ENCODE measurements around the gene GPAT2.
A peak's percentile ranks its signal among the peaks of the same experiment; 100 is the strongest.
"Not testable (repeated sequence)": the region's sequence is repeated elsewhere in the genome, so short reads cannot be mapped to it uniquely, and the experiment has no call there.

GPAT2 gene

DNA sequence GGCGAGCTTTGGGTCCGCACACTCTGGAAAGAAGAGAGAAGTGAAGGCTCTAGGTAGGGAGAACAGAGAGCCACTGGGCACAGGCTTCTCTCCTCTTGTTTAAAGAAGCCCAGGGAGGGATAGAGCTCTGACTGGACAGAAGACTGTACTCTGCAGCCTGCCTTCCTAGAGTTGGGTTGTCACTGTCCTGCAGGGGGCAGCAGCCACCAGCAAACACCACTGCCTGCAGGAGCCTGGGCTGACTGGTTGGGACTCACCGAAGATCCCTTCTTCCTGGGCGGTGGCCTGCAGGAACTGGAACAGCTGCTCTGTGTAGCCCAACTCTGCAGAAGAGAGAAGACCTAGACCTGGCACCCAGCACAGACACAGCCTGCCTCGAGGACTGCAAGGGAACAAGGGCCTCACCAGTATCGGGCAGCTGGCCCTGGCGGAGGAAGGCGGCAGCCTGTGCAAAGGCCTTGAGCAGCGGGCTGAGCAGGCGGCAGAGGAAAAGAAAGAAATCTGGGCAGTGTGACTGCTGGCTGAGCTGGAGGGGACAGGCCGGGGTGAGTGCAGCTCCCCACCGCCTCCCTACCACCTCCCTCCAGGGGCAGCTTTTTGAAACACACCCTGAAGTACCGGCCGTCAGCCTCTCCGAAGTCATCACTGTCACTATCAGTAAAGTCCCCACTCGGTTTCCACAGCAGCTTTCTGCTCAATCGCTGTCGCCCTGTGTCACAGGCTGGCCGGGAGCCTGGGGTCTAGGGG is 11.8 kb downstream of the GPAT2 start:
- DNase-seq: peak; percentile 49

DNA sequence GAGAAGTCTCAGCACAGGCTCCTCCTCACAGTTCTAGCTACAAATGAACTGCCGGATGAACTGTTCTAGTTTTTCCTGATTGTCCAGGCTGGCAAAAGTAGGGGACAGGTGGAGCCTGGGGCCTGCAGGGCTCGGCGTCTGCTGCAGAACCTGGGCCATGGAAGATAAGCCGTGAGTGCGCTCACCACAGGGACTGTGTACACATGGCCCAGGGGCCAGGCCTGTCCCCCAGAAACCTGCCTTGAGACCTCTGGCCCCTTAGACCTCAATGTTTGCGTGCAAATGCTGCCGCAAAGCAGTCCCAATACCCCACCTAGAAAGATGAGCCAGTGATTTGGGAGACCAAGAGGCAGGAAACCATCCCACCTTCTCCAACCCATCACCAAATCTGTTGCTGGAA is 12.6 kb downstream of the GPAT2 start:
- not testable (repeated sequence) for DNase-seq

DNA sequence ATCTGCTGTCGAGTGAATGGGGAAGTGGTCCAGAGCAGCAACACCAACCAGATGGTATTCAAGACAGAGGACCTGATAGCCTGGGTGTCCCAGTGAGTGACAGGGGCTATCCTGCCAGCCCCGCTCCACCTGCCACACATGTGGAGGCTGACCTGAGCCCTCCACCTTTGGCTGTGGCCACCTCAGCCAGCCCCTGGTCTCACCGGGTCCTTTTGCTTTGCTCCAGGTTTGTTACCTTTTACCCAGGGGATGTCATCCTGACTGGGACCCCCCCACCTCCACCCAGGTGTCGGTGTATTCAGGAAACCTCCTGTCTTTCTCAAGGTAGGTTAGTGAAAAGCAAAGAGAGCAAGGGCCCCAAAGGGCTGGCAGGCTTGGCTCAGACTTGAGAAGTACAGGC is 13.6 kb downstream of the GPAT2 start:
- DNase-seq: not testable (repeated sequence)

- DNase-seq: not testable (repeated sequence)
Observed at GRCh38 chr2:96019909-96020590, 14.7 kb downstream of the GPAT2 start.

- DNase-seq: not testable (repeated sequence)
Observed at GRCh38 chr2:96016321-96016720, 18.4 kb downstream of the GPAT2 start.

DNA sequence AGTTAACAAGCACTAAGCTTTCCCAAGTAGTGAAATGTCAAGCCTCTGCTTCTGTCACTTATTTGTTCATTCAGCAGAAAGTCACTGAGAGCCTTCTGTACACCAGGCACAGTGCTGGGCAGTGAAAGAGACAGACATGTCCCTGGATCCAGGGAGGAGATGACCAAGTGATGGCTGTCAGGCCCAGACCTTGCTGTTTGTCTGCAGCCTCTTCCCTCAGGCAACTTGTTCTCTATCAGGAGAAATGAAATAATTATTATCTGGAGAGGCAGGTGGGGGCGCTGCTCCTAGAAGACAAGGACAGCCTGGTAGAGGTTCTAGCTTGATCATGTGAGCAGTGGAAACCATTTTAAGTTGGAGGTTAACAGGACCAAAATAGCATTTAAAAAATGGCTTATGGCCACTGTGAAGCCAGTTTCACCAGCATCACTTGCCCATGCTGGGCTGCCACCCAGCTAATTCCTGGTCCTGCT is 21.9 kb downstream of the GPAT2 start:
- not testable (repeated sequence) for DNase-seq

GRCh38 chr2:96012086-96012791 is 22.5 kb downstream of the GPAT2 start:
- not testable (repeated sequence) for DNase-seq

GRCh38 chr2:96011129-96011455 is 23.6 kb downstream of the GPAT2 start:
- not testable (repeated sequence) for DNase-seq

- DNase-seq: peak; percentile 89
Observed at GRCh38 chr2:96010320-96011128, 24.2 kb downstream of the GPAT2 start.

DNA sequence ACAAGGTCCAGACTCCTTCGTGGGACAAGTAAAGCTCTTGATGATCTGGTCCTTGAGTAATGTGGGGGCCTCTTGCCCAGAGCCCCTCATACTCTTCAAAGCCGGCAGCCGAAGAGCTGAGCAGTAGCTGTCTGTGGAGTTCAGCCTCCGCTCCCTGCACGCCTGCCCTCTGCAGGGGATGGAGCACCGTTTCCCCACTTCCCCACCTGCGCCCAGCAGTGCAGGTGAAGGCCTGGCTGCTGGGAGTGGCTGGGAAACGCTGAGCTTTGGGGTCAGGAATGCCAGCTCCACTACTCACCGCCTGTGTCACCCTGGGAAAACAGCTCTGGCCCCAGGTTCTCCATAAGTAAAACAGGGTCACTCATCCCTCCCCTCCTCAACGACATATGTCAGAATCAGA is 24.9 kb downstream of the GPAT2 start:
- not testable (repeated sequence) for DNase-seq

- not testable (repeated sequence) for DNase-seq
Observed at GRCh38 chr2:96008051-96008450, 26.7 kb downstream of the GPAT2 start.

DNA sequence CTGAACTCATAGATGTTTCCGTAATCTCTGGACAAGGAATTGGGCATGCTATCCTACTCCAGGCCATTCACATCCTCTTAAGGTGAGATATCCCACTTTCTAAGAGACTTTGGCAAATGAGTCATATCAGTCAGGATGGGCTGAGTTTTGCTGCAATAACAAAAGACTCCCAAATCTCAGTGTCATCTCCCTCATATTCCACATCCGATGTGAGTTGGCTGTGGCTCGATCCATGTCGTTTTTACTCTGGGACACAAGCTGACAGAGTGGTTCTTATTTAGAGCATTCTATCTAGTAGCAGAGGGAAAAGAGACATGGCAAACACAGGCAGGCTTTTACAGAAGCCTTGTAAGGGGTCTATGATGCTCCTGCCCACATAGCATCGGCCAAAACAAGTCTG is 28.5 kb downstream of the GPAT2 start:
- DNase-seq: not testable (repeated sequence)

GRCh38 chr2:95992520-95993272 is 42.0 kb downstream of the GPAT2 start:
- peak; percentile 25 for DNase-seq

- peak; percentile 33 for DNase-seq
Observed at GRCh38 chr2:95992102-95992501, 42.6 kb downstream of the GPAT2 start.

DNA sequence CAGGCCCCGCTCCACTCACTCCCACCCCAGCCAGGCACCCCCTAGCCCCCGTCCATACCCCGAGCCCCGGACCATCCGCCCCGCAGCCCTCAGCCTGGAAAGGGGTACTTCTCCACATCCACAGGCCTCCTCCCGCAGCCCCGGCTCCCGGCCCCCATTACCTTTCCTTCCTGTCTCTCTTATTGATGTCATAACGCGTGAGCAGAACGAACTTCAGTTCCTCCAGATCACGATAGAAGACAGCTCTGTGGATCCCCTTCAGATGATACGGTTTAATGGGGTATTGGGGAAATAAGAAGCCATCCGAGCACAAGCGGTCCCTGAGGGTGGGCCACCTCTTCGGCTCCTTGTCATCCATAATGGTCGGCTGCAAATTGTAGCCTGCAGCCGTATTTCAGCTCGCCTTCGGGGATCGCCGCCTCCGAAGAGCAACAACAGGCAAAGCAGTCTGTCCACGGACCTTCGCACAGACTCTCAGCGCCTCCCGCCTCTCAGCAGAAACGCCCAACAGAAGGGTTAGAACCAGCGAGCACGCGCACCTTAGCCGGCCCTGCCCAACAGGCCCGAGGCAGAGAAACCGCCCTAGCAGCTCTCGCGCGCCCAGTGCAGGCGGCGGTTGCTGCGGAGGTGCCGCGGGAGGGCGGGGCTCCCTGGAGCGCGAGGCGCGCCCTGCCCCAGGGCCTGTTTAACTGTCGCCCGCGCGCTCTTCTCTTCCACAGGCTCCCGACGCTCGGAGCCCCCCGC is 43.2 kb downstream of the GPAT2 start, which contains the start of gene ANKRD36C:
Gene ANKRD36C, minus strand, starts transcription at position 474 of the 744 bp plus-strand sequence. Its CDS starts 116 bp downstream, at position 358.
- peak; percentile 36 for DNase-seq

DNA sequence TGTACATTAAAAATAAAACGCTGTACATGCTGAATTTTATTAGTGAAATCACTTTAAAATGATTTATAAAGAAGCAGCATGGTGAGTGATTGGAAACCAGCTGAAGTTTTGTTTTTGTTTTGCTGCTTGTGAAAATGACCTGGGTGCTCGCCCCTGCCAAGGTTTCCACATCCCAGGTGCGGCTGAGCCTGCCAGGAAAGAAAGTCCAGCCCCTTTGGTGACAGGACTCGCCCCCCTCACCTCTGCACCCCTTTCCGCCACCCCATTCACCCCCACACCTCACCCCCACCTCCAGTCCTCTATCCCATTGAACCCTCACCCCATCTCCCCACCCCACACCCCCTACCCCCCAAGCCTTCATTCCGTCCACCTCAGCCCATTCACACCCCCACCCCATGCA is 43.8 kb downstream of the GPAT2 start:
- not testable (repeated sequence) for DNase-seq

All from activated effector memory CD4-positive, alpha-beta T cell treated with Interleukin-2 at 50 U/mL for 16 hours (primary cell).